Embryonic facial prominence (tissue), 1 donor: ENCODE measurements around the gene BBLN.

Source experiments
- DNase-seq: peaks from one replicate; pipeline ENCODE4 v3.0.0-alpha.2; 2016; ENCODE audit errors: extremely low spot score

BBLN gene

GRCh38 chr9:128144239-128145181 lies 15.6 kb upstream of the BBLN start:
- DNase-seq = no peak

DNA sequence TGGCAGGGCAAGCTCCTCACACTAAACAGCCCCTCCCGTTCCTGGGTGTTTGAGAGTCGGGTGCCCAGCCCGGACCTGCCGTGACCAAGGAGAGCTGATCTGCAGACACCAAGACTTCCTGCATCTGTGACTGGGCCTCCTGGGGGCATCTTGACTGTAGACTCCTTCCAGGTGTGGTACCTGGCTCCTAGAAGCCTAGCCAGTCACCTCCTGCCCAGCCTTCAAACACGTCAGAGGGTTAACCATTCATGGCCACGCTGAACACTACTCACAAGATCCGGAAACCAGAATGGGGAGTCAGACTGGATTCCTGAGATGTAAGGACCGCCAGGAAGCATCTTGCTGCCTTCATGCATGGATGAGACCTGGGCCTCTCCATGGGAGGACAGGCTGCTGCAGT lies 14.5 kb upstream of the BBLN start:
- peak; percentile 47 for DNase-seq

- DNase-seq = no peak
These were observed 14.1 kb upstream of the BBLN start for GRCh38 chr9:128145951-128146351.

DNA sequence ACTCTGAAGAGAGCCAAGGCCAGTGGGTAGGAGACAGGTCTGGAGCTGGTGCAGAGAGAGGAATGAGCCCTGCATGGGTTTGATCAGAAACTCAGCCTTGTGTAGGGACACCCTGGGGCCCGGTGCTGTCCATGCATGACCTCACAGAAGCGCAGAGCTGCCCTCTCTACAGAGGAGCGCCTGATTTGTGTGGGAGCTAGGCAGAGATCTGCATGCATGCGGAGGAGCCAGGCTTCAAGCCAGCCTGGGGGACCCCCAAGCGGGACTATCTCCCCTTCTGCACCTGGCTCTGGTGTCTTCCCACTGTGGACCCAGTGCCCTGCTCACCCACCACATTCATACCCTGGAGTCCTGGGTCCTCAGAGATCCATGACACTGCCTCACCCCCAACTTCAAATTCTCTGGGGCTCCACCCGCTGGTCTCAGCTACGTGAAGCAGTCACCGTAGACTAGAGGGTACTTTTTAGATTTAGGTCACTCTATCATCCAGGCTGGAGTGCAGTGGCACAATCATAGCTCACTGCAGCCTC lies 13.4 kb upstream of the BBLN start:
- DNase-seq = no peak

DNA sequence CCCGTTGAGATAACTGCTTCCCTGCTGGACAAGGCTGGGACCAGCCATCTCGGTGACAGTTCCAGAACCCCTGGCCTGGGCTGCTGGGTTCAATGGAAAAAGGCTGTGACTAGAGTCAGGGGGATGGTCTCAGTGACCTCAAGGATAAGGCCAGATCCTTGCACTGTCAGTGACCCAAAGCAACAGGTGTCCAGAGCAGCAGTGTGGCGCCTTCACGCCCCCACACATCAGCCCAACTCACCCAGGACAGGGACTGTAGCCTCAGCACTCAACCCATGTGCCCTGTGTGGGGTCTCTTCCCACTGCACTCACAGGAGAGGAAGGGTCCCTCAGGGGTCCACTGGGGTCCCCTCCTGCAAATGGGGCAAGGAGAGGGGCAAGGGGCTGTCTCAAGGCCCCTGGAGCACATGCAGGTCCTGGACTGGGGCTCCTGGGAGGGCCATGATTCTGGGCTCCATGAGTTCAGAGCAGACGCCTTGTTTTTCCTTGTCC lies 11.5 kb upstream of the BBLN start:
- DNase-seq = no peak

DNA sequence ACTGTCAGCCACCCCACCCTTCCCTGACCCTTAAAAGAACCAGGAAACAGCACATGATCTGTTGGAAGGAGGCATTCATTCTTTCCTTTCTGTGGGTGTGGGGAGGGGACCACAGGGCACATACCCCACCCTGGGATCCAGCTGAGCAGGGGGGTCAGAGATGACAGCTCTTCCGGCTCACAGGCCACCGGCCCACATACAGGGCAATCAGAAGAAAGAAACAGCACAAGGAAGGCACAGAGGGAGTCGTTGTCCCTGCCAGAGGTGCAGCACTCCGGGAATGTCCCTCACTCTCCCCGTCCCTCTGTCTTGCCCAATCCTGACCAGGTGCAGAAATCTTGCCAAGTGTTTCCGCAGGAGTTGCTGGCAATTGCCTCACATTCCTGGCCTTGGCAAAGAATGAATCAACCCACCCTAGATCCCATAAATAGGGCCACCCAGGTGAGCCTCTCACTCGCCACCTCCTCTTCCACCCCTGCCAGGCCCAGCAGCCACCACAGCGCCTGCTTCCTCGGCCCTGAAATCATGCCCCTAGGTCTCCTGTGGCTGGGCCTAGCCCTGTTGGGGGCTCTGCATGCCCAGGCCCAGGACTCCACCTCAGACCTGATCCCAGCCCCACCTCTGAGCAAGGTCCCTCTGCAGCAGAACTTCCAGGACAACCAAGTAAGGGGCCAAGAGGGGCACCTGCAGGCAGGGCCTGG lies 10.9 kb upstream of the BBLN start, which contains the start of gene LCN2:
Gene LCN2, plus strand, starts transcription at position 453 of the 701 bp plus-strand sequence. Its CDS starts 73 bp downstream, at position 526.
- DNase-seq = no peak

- DNase-seq = no peak
These were observed 10.0 kb upstream of the BBLN start for GRCh38 chr9:128149951-128150593.

DNA sequence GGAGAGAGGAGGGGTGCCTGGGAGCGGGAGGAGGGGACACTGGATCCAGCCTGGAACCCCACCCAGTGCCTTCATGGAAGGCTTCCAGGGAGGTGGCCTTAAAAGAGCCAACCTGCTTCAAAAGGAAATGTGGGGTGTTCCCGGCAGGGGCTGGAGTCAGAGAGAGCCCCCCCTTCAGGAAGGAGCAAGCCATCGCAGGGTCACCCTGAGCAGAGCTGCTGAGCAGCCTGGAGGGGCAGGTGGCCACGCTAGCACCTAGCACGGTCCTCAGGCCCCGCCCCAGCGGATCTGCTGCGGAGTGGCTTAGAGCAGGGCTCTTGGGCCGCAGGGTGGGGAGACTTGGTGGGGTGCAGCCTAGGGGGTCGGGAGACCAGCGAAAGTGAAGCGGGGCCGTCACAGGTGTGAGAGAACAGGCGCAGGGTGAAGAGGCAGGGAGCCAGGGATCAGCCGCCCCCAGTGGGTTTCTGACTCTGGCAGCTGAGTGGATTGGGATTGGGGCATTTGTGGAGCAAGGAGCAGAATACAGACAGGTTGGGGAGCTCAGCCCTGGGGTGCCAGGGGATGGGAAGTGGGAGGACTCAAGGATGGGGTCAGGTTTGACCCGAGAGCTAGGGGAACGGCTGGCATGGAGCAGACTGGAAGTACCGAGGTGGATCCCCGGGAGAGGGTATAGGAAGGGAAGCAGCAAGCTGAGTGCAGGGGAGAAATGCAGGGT lies 9.3 kb upstream of the BBLN start:
- no peak for DNase-seq

DNA sequence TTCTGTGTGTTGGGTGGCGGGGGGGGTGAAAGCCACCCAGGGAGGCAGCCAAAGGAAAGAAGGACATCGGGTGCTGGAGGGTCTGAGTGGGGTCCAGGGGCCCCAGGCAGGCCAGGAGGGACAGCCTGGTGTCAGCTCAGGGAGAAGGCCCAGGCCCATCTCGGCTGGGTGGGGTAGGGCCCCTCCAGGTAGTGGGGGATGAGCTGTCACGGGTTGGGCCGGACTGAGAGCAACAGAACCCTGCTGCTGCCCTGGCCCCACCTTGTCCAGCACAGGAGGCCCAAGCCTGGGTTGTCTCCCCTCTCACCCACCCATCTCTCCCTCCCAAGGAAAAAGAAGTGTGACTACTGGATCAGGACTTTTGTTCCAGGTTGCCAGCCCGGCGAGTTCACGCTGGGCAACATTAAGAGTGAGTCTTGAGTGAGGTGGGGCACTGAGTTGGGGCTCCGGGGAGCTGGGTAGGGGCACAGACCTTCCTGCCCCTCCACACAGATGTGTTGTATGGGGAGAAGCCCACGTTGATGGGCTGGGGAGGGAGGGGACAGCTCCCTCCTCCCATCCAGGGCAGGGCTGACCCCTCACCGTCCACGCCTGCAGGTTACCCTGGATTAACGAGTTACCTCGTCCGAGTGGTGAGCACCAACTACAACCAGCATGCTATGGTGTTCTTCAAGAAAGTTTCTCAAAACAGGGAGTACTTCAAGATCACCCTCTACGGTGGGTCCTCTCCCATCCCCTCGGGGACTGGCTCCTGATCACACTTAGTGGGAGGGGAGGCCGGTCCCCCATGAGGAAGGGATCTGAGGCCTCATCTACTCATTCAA lies 8.5 kb upstream of the BBLN start:
- no peak for DNase-seq

GRCh38 chr9:128152133-128153059 lies 7.7 kb upstream of the BBLN start:
- no peak for DNase-seq

DNA sequence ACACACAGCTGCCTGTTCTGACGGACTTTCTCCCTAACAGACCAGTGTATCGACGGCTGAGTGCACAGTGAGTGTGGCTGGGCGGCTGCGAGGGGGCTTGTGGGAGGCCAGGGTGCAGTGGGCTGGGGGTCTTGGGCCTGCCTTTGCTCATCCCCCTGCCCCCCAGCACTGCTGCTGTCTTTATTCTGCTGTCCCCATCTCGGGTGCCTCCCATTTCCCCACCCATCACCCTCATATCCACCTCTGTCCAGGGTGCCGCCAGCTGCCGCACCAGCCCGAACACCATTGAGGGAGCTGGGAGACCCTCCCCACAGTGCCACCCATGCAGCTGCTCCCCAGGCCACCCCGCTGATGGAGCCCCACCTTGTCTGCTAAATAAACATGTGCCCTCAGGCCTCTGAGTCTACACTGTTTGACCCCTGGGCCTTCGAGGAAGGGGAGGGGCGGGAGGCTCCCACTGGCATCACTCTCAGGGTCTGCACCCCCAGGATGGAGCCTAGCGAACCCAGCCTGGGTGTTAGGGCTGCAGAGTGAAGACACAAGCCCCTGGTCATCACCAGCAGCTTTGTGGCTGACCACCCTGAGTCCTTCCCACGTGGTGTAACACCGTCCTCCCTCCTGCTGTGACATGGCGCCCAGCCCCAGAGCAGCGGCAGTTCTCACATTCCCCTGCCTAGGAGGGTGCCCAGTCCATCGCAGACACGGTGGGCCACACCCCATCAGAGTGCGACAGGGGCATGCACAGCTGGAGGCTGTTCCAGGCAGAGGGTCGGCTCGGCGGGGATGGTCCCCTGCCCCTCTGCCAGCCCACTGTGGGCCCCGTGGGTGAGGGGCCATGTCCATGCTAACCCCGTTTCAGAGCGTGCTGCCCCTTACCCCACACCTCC lies 6.8 kb upstream of the BBLN start:
- DNase-seq = no peak

GRCh38 chr9:128153947-128154695 lies 5.9 kb upstream of the BBLN start:
- no peak for DNase-seq

- no peak for DNase-seq
These were observed 4.1 kb upstream of the BBLN start for GRCh38 chr9:128155736-128156500.

DNA sequence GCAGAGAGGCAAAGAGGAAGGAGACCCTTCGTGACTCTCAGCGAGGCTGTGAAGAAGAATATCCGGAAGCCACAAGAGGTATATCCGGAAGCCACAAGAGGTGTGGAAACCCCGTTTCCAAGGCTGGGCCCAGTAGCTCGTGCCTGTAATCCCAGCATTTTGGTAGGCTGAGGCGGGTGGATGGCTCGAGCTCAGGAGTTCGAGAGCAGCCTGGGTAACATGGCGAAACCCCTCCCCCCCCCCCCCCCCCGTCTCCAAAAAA lies 612 bp upstream of the BBLN start:
- DNase-seq = no peak

GRCh38 chr9:128160603-128160987 lies 530 bp downstream of the BBLN start:
- DNase-seq = no peak

GRCh38 chr9:128161215-128161902 lies 1.3 kb downstream of the BBLN start:
- DNase-seq = no peak
